ENCODE data around the gene PRICKLE2. TPM values are rescaled to one million over a fixed set of nuclear protein-coding genes. Genes with fewer than 3 reads are reported as not detected.

The PRICKLE2 gene
- total RNA-seq, 1 experiment from 2014 or later = 1.9 TPM

- H3K4me3 Mint-ChIP-seq (ENCODE audit: low read depth, unreplicated experiment) = no peak overlapping the region
- no TSS peak for BruUV-seq (replicated peaks)
- no peak for TF ChIP-seq CTCF (IDR thresholded peaks at IDR 0.05; ENCODE audit: unreplicated experiment)
- no peak overlapping the region for H3K27ac Mint-ChIP-seq (ENCODE audit: unreplicated experiment)
- H3K9me3 Mint-ChIP-seq (ENCODE audit: low read depth, unreplicated experiment) = no peaks in the 10 kb centered on the region
- no peak for DNase-seq
- intact Hi-C loops (cut with micrococcal nuclease; ENCODE audit: unreplicated experiment) = no loop called here
- H3K27me3 Mint-ChIP-seq (ENCODE audit: unreplicated experiment) = no peaks in the 10 kb centered on the region
- no peaks in the 10 kb centered on the region for H3K36me3 Mint-ChIP-seq (ENCODE audit: insufficient read depth, unreplicated experiment)
- CTCF ChIA-PET = no interaction called here
- H3K4me1 Mint-ChIP-seq (ENCODE audit: low read depth, unreplicated experiment) = peaks cover 12% of the 10 kb centered on the region
Observed at GRCh38 chr3:64088408-64089205, 136.7 kb downstream of the PRICKLE2 start.

GRCh38 chr3:64086479-64087252 lies 138.6 kb downstream of the PRICKLE2 start:
- Mint-ChIP-seq H3K36me3 (ENCODE audit: insufficient read depth, unreplicated experiment) (no peaks in the 10 kb centered on the region), H3K9me3 (ENCODE audit: low read depth, unreplicated experiment) (no peaks in the 10 kb centered on the region), H3K27me3 (ENCODE audit: unreplicated experiment) (no peaks in the 10 kb centered on the region), H3K27ac (ENCODE audit: unreplicated experiment) (no peak overlapping the region), H3K4me1 (ENCODE audit: low read depth, unreplicated experiment) (peaks cover 17% of the 10 kb centered on the region), H3K4me3 (ENCODE audit: low read depth, unreplicated experiment) (no peak overlapping the region)
- CTCF ChIA-PET = no interaction called here
- intact Hi-C loops (cut with micrococcal nuclease; ENCODE audit: unreplicated experiment) = no loop called here
- BruUV-seq (replicated peaks) = no TSS peak
- no peak for DNase-seq
- no peak for TF ChIP-seq CTCF (IDR thresholded peaks at IDR 0.05; ENCODE audit: unreplicated experiment)

- no peaks in the 10 kb centered on the region for H3K9me3 Mint-ChIP-seq (ENCODE audit: low read depth, unreplicated experiment)
- BruUV-seq (replicated peaks) = no TSS peak
- CTCF ChIA-PET = no interaction called here
- H3K27ac Mint-ChIP-seq (ENCODE audit: unreplicated experiment) = no peak overlapping the region
- TF ChIP-seq CTCF (IDR thresholded peaks at IDR 0.05; ENCODE audit: unreplicated experiment) = no peak
- intact Hi-C loops (cut with micrococcal nuclease; ENCODE audit: unreplicated experiment) = no loop called here
- no peak overlapping the region for H3K4me3 Mint-ChIP-seq (ENCODE audit: low read depth, unreplicated experiment)
- no peaks in the 10 kb centered on the region for H3K27me3 Mint-ChIP-seq (ENCODE audit: unreplicated experiment)
- H3K36me3 Mint-ChIP-seq (ENCODE audit: insufficient read depth, unreplicated experiment) = no peaks in the 10 kb centered on the region
- no peak for DNase-seq
- H3K4me1 Mint-ChIP-seq (ENCODE audit: low read depth, unreplicated experiment) = peaks cover 17% of the 10 kb centered on the region
Observed at GRCh38 chr3:64084640-64085039, 140.6 kb downstream of the PRICKLE2 start.

GRCh38 chr3:64083575-64083974 lies 141.7 kb downstream of the PRICKLE2 start:
- Mint-ChIP-seq H3K4me3 (ENCODE audit: low read depth, unreplicated experiment) (no peak overlapping the region), H3K27me3 (ENCODE audit: unreplicated experiment) (peaks cover 7% of the 10 kb centered on the region), H3K27ac (ENCODE audit: unreplicated experiment) (no peak overlapping the region), H3K4me1 (ENCODE audit: low read depth, unreplicated experiment) (peaks cover 17% of the 10 kb centered on the region), H3K36me3 (ENCODE audit: insufficient read depth, unreplicated experiment) (no peaks in the 10 kb centered on the region), H3K9me3 (ENCODE audit: low read depth, unreplicated experiment) (no peaks in the 10 kb centered on the region)
- CTCF ChIA-PET = no interaction called here
- TF ChIP-seq CTCF (IDR thresholded peaks at IDR 0.05; ENCODE audit: unreplicated experiment) = no peak
- intact Hi-C loops (cut with micrococcal nuclease; ENCODE audit: unreplicated experiment) = no loop called here
- BruUV-seq (replicated peaks) = no TSS peak
- no peak for DNase-seq

Measured in Calu3 (cell line).